OCI-LY7 (cell line): Measurements from ENCODE around the gene TNK1.

ENCODE experiments used
- EZH2phosphoT487 ChIP-seq: fragments of 200-600 bp; sonication (generic); IDR thresholded peaks from 2 replicates; pipeline ENCODE4 v1.6.1; 2018; ENCODE audit warnings: low read depth, borderline replicate concordance, mild to moderate bottlenecking, mixed run types, antibody characterized with exemption, low read length, moderate library complexity, mixed read lengths
- TF ChIP-seq, protein P1 (sequence below): fragments of 200-600 bp; sonication (generic); conservative IDR thresholded peaks from 2 replicates; pipeline ENCODE4 v1.5.1; 2014; ENCODE audit warnings: mild to moderate bottlenecking, antibody characterized with exemption, low read length, moderate library complexity, mixed read lengths

DNA sequence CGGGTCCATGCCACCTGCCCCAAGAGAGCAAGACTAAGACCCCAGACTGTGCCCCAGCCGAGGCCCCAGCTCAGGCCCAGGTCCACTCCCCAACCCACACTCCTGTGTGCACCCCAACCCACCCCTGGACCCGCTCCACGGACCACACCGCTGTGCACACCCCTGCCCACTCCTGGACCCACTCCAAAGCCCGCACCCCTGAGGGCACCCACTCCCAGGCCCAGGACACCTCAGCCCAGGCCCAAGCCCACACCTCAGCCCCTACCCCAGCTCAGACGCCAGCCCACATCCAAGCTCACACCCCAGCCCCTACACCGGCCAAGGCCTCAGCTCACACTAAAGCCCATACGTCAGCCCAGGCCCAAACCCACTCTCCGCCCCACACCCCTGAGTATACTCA is 48.8 kb downstream of the TNK1 start:
- TF ChIP-seq, protein P1, sequence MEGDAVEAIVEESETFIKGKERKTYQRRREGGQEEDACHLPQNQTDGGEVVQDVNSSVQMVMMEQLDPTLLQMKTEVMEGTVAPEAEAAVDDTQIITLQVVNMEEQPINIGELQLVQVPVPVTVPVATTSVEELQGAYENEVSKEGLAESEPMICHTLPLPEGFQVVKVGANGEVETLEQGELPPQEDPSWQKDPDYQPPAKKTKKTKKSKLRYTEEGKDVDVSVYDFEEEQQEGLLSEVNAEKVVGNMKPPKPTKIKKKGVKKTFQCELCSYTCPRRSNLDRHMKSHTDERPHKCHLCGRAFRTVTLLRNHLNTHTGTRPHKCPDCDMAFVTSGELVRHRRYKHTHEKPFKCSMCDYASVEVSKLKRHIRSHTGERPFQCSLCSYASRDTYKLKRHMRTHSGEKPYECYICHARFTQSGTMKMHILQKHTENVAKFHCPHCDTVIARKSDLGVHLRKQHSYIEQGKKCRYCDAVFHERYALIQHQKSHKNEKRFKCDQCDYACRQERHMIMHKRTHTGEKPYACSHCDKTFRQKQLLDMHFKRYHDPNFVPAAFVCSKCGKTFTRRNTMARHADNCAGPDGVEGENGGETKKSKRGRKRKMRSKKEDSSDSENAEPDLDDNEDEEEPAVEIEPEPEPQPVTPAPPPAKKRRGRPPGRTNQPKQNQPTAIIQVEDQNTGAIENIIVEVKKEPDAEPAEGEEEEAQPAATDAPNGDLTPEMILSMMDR: no peak
- no peak for TF ChIP-seq EZH2phosphoT487
